ENCODE measurements around the gene SMC1B.

SMC1B gene

GRCh38 chr22:45318168-45318557 is 95.2 kb downstream of the SMC1B start:
- Histone ChIP-seq H3K36me3 (ENCODE audit: control insufficient read depth in 1 of 2, insufficient read depth in 2 of 2, low read length in 2 of 2) (peaks cover under 1 to 9% of the 10 kb centered on the region in 2 donors), H3K4me3 (ENCODE audit: low read depth in 1 of 2, low read length in 2 of 2) (peak overlapping the region; percentile 2 to 25), H3K9me3 (ENCODE audit: control insufficient read depth in 1 of 2, low read length in 2 of 2) (no peaks in the 10 kb centered on the region), H3K27me3 (ENCODE audit: control insufficient read depth in 1 of 2, insufficient read depth in 2 of 2, low read length in 2 of 2) (no peaks in the 10 kb centered on the region), H3K9ac (ENCODE audit: low read depth in 1 of 2, low read length in 2 of 2) (peak overlapping the region; percentile 34 to 48), H3K27ac (ENCODE audit: low read depth, low read length) (peak overlapping the region; percentile 82), H3K4me1 (ENCODE audit: control insufficient read depth in 1 of 2, insufficient read depth in 2 of 2, low read length in 2 of 2) (peaks cover 19 to 33% of the 10 kb centered on the region in 2 donors)

GRCh38 chr22:45317551-45318167 is 95.7 kb downstream of the SMC1B start:
- H3K27ac ChIP-seq (ENCODE audit: low read depth, low read length), result peak overlapping the region; percentile 57
- no peaks in the 10 kb centered on the region for H3K9me3 ChIP-seq (ENCODE audit: control insufficient read depth in 1 of 2, low read length in 2 of 2)
- peak overlapping the region; percentile 34 to 48 for H3K9ac ChIP-seq (ENCODE audit: low read depth in 1 of 2, low read length in 2 of 2)
- H3K4me1 ChIP-seq (ENCODE audit: control insufficient read depth in 1 of 2, insufficient read depth in 2 of 2, low read length in 2 of 2), result peaks cover 19 to 33% of the 10 kb centered on the region in 2 donors
- no peak overlapping the region for H3K4me3 ChIP-seq (ENCODE audit: low read depth in 1 of 2, low read length in 2 of 2)
- H3K36me3 ChIP-seq (ENCODE audit: control insufficient read depth in 1 of 2, insufficient read depth in 2 of 2, low read length in 2 of 2), result peaks cover 0 to 4% of the 10 kb centered on the region in 2 donors
- H3K27me3 ChIP-seq (ENCODE audit: control insufficient read depth in 1 of 2, insufficient read depth in 2 of 2, low read length in 2 of 2), result no peaks in the 10 kb centered on the region

- Histone ChIP-seq H3K9ac (ENCODE audit: low read depth in 1 of 2, low read length in 2 of 2) (peak overlapping the region in 1 of 2 donors; percentile 34), H3K36me3 (ENCODE audit: control insufficient read depth in 1 of 2, insufficient read depth in 2 of 2, low read length in 2 of 2) (no peaks in the 10 kb centered on the region), H3K27ac (ENCODE audit: low read depth, low read length) (no peak overlapping the region), H3K9me3 (ENCODE audit: control insufficient read depth in 1 of 2, low read length in 2 of 2) (no peaks in the 10 kb centered on the region), H3K4me3 (ENCODE audit: low read depth in 1 of 2, low read length in 2 of 2) (no peak overlapping the region), H3K27me3 (ENCODE audit: control insufficient read depth in 1 of 2, insufficient read depth in 2 of 2, low read length in 2 of 2) (no peaks in the 10 kb centered on the region), H3K4me1 (ENCODE audit: control insufficient read depth in 1 of 2, insufficient read depth in 2 of 2, low read length in 2 of 2) (peaks cover 19 to 33% of the 10 kb centered on the region in 2 donors)
Measured at GRCh38 chr22:45316796-45317526, 96.4 kb downstream of the SMC1B start.

- H3K27ac ChIP-seq (ENCODE audit: low read depth, low read length), result no peak overlapping the region
- no peak overlapping the region for H3K4me3 ChIP-seq (ENCODE audit: low read depth in 1 of 2, low read length in 2 of 2)
- H3K27me3 ChIP-seq (ENCODE audit: control insufficient read depth in 1 of 2, insufficient read depth in 2 of 2, low read length in 2 of 2), result no peaks in the 10 kb centered on the region
- H3K9me3 ChIP-seq (ENCODE audit: control insufficient read depth in 1 of 2, low read length in 2 of 2), result no peaks in the 10 kb centered on the region
- H3K9ac ChIP-seq (ENCODE audit: low read depth in 1 of 2, low read length in 2 of 2), result no peak overlapping the region
- H3K4me1 ChIP-seq (ENCODE audit: control insufficient read depth in 1 of 2, insufficient read depth in 2 of 2, low read length in 2 of 2), result peaks cover 19 to 41% of the 10 kb centered on the region in 2 donors
- no peaks in the 10 kb centered on the region for H3K36me3 ChIP-seq (ENCODE audit: control insufficient read depth in 1 of 2, insufficient read depth in 2 of 2, low read length in 2 of 2)
Measured at GRCh38 chr22:45314786-45315185, 98.6 kb downstream of the SMC1B start.

- no peak overlapping the region for H3K9ac ChIP-seq (ENCODE audit: low read depth in 1 of 2, low read length in 2 of 2)
- H3K27ac ChIP-seq (ENCODE audit: low read depth, low read length), result no peak overlapping the region
- H3K9me3 ChIP-seq (ENCODE audit: control insufficient read depth in 1 of 2, low read length in 2 of 2), result no peaks in the 10 kb centered on the region
- peaks cover 18 to 37% of the 10 kb centered on the region in 2 donors for H3K4me1 ChIP-seq (ENCODE audit: control insufficient read depth in 1 of 2, insufficient read depth in 2 of 2, low read length in 2 of 2)
- H3K36me3 ChIP-seq (ENCODE audit: control insufficient read depth in 1 of 2, insufficient read depth in 2 of 2, low read length in 2 of 2), result no peaks in the 10 kb centered on the region
- H3K4me3 ChIP-seq (ENCODE audit: low read depth in 1 of 2, low read length in 2 of 2), result no peak overlapping the region
- no peaks in the 10 kb centered on the region for H3K27me3 ChIP-seq (ENCODE audit: control insufficient read depth in 1 of 2, insufficient read depth in 2 of 2, low read length in 2 of 2)
Measured at GRCh38 chr22:45314054-45314721, 99.2 kb downstream of the SMC1B start.

GRCh38 chr22:45312856-45313255 is 100.5 kb downstream of the SMC1B start:
- peaks cover 11 to 29% of the 10 kb centered on the region in 2 donors for H3K4me1 ChIP-seq (ENCODE audit: control insufficient read depth in 1 of 2, insufficient read depth in 2 of 2, low read length in 2 of 2)
- H3K27ac ChIP-seq (ENCODE audit: low read depth, low read length), result no peak overlapping the region
- no peak overlapping the region for H3K4me3 ChIP-seq (ENCODE audit: low read depth in 1 of 2, low read length in 2 of 2)
- no peaks in the 10 kb centered on the region for H3K9me3 ChIP-seq (ENCODE audit: control insufficient read depth in 1 of 2, low read length in 2 of 2)
- no peak overlapping the region for H3K9ac ChIP-seq (ENCODE audit: low read depth in 1 of 2, low read length in 2 of 2)
- no peaks in the 10 kb centered on the region for H3K27me3 ChIP-seq (ENCODE audit: control insufficient read depth in 1 of 2, insufficient read depth in 2 of 2, low read length in 2 of 2)
- H3K36me3 ChIP-seq (ENCODE audit: control insufficient read depth in 1 of 2, insufficient read depth in 2 of 2, low read length in 2 of 2), result no peaks in the 10 kb centered on the region

GRCh38 chr22:45312415-45312814 is 101.0 kb downstream of the SMC1B start:
- H3K4me1 ChIP-seq (ENCODE audit: control insufficient read depth in 1 of 2, insufficient read depth in 2 of 2, low read length in 2 of 2), result peaks cover 6 to 25% of the 10 kb centered on the region in 2 donors
- H3K9ac ChIP-seq (ENCODE audit: low read depth in 1 of 2, low read length in 2 of 2), result no peak overlapping the region
- no peak overlapping the region for H3K27ac ChIP-seq (ENCODE audit: low read depth, low read length)
- no peaks in the 10 kb centered on the region for H3K36me3 ChIP-seq (ENCODE audit: control insufficient read depth in 1 of 2, insufficient read depth in 2 of 2, low read length in 2 of 2)
- H3K27me3 ChIP-seq (ENCODE audit: control insufficient read depth in 1 of 2, insufficient read depth in 2 of 2, low read length in 2 of 2), result no peaks in the 10 kb centered on the region
- H3K9me3 ChIP-seq (ENCODE audit: control insufficient read depth in 1 of 2, low read length in 2 of 2), result no peaks in the 10 kb centered on the region
- no peak overlapping the region for H3K4me3 ChIP-seq (ENCODE audit: low read depth in 1 of 2, low read length in 2 of 2)

GRCh38 chr22:45310977-45311531 is 102.3 kb downstream of the SMC1B start:
- Histone ChIP-seq H3K27ac (ENCODE audit: low read depth, low read length) (no peak overlapping the region), H3K36me3 (ENCODE audit: control insufficient read depth in 1 of 2, insufficient read depth in 2 of 2, low read length in 2 of 2) (no peaks in the 10 kb centered on the region), H3K4me3 (ENCODE audit: low read depth in 1 of 2, low read length in 2 of 2) (peak overlapping the region; percentile 74 to 78), H3K27me3 (ENCODE audit: control insufficient read depth in 1 of 2, insufficient read depth in 2 of 2, low read length in 2 of 2) (no peaks in the 10 kb centered on the region), H3K9me3 (ENCODE audit: control insufficient read depth in 1 of 2, low read length in 2 of 2) (no peaks in the 10 kb centered on the region), H3K9ac (ENCODE audit: low read depth in 1 of 2, low read length in 2 of 2) (peak overlapping the region; percentile 74 to 78), H3K4me1 (ENCODE audit: control insufficient read depth in 1 of 2, insufficient read depth in 2 of 2, low read length in 2 of 2) (peaks cover 7 to 25% of the 10 kb centered on the region in 2 donors)

GRCh38 chr22:45310331-45310976 is 102.9 kb downstream of the SMC1B start:
- Histone ChIP-seq H3K27ac (ENCODE audit: low read depth, low read length) (no peak overlapping the region), H3K4me3 (ENCODE audit: low read depth in 1 of 2, low read length in 2 of 2) (peak overlapping the region; percentile 74 to 78), H3K9ac (ENCODE audit: low read depth in 1 of 2, low read length in 2 of 2) (peak overlapping the region; percentile 74 to 78), H3K27me3 (ENCODE audit: control insufficient read depth in 1 of 2, insufficient read depth in 2 of 2, low read length in 2 of 2) (no peaks in the 10 kb centered on the region), H3K9me3 (ENCODE audit: control insufficient read depth in 1 of 2, low read length in 2 of 2) (no peaks in the 10 kb centered on the region), H3K36me3 (ENCODE audit: control insufficient read depth in 1 of 2, insufficient read depth in 2 of 2, low read length in 2 of 2) (no peaks in the 10 kb centered on the region), H3K4me1 (ENCODE audit: control insufficient read depth in 1 of 2, insufficient read depth in 2 of 2, low read length in 2 of 2) (peaks cover 9 to 25% of the 10 kb centered on the region in 2 donors)
